Thyroid gland (tissue), 4 donors: ENCODE results near the gene ROPN1B.

Experiments used
- CTCF ChIP-seq, 6 experiments: fragments of 200-600 bp in 3 of 6; fragments of 450-650 bp in 3 of 6; sonication (generic) in 3 of 6; IDR thresholded peaks; one replicate each; pipeline ENCODE4 v1.5.1; 2016 to 2019; ENCODE audit warnings: antibody characterized with exemption in 6 of 6, mild to moderate bottlenecking in 2 of 6, inconsistent platforms in 1 of 6, moderate library complexity in 1 of 6
- POLR2A ChIP-seq, 2 donors: fragments of 450-650 bp; IDR thresholded peaks; one replicate each; pipeline ENCODE4 v1.6.1; 2017; ENCODE audit warnings: antibody characterized with exemption in 2 of 2, mild to moderate bottlenecking in 2 of 2, moderate library complexity in 1 of 2

DNA sequence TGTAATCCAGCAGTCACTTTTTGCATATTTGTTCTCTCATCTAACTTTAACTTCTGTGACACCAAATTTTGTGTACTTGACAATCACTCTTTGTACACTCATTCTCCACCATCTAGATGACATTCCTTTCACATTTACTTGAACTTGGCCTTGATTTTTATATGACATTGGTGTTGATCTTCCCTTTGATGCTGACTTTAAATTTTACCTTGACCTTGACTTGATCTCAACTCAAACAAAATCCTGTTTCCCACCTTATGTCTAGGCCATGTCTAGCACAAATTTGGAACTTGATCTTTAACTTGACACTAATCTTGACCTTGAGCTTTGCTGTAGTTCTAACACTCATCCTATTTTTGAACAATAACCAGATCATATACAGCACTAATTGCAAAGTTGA is 33.2 kb downstream of the ROPN1B start:
- TF ChIP-seq CTCF (IDR thresholded peaks at IDR 0.05) (no peak), POLR2A (IDR thresholded peaks at IDR 0.05) (no peak)
